Heart left ventricle (tissue), 16 donors: ENCODE measurements around the gene TRAPPC12. TPM values are rescaled to one million over a fixed set of nuclear protein-coding genes. Genes with fewer than 3 reads are reported as not detected.

ENCODE experiments used
- ATAC-seq, 4 donors: fragments of 200-7000 bp; cut with Tn5 transposase; one replicate each; pipeline ENCODE4 v1.9.1; 2020 to 2022; ENCODE audit warnings: moderate library complexity in 4 of 4, mild to moderate bottlenecking in 3 of 4, moderate number of reproducible peaks in 1 of 4
- DNase-seq, 5 donors: peaks; one replicate each; pipeline ENCODE4 v3.0.0-alpha.2; 2020
- H3K27ac ChIP-seq, 12 donors: fragments of 200-600 bp; sonication (generic) in 4 of 12; one replicate each; pipeline versions ENCODE4 v1.5.0 to v1.8.0; 2016 to 2022; ENCODE audit warnings: mild to moderate bottlenecking in 2 of 12
- H3K27me3 ChIP-seq, 9 donors: fragments of 200-600 bp; sonication (generic) in 2 of 9; one replicate each; pipeline versions ENCODE4 v1.5.1 to v1.8.0; 2016 to 2022; ENCODE audit warnings: mild to moderate bottlenecking in 3 of 9
- H3K36me3 ChIP-seq, 9 donors: fragments of 200-600 bp; sonication (generic) in 2 of 9; one replicate each; pipeline versions ENCODE4 v1.5.0 to v1.8.0; 2018 to 2022; ENCODE audit warnings: mild to moderate bottlenecking in 2 of 9
- H3K4me1 ChIP-seq, 12 donors: fragments of 200-600 bp; sonication (generic) in 4 of 12; one replicate each; pipeline versions ENCODE4 v1.5.0 to v1.8.0; 2016 to 2022; ENCODE audit warnings: mild to moderate bottlenecking in 3 of 12
- H3K4me3 ChIP-seq, 12 donors: fragments of 200-600 bp; sonication (generic) in 4 of 12; one replicate each; pipeline versions ENCODE4 v1.5.0 to v1.8.0; 2017 to 2022; ENCODE audit warnings: mild to moderate bottlenecking in 9 of 12, moderate library complexity in 4 of 12
- H3K9me3 ChIP-seq, 12 donors: fragments of 200-600 bp; sonication (generic) in 4 of 12; one replicate each; pipeline versions ENCODE4 v1.5.0 to v1.8.0; 2016 to 2022; ENCODE audit warnings: mild to moderate bottlenecking in 1 of 12
- CTCF ChIP-seq, 12 donors: fragments of 200-600 bp; sonication (generic) in 4 of 12; IDR thresholded peaks; one replicate each; pipeline versions ENCODE4 v1.5.0 to v1.8.0; 2018 to 2022; ENCODE audit warnings: antibody characterized with exemption in 12 of 12, mild to moderate bottlenecking in 5 of 12
- POLR2A ChIP-seq, 2 donors: fragments of 450-650 bp; IDR thresholded peaks; one replicate each; pipeline ENCODE4 v1.6.1; 2017; ENCODE audit warnings: antibody characterized with exemption in 2 of 2, mild to moderate bottlenecking in 2 of 2, moderate library complexity in 2 of 2
- WGBS, 4 donors: extraction: QIAGEN DNeasy Blood & Tissue Kit in 2 of 4; methylation state at CpG; one replicate each; pipeline versions ENCODE4 v1.1.5 to v1.1.7; 2013 to 2018; 5-methylcytosine and 5-hydroxymethylcytosine counted together
- intact Hi-C, 10 donors: fragments of 100-400 bp; cut with DNase I; formaldehyde crosslinking; loops; one replicate each; pipeline versions ENCODE4 v1.11.1 to v1.14.2; 2022
- polyA plus RNA-seq, 2 donors: library from polyadenylated mRNA; stranded (reverse); fragments of 200-250 nt; gene quantifications; one replicate each; pipeline ENCODE4 v1.2.3, GENCODE V29; 2013
- total RNA-seq, 9 donors: library from RNA; depleted of rRNA in 2 of 9; stranded (reverse); fragments of >200 nt in 2 of 9; fragmentation: NEBNext Ultra II Directional in 3 of 9; extraction: Animal tissue kit (Norgen Biotek cat#: 25700) in 3 of 9; gene quantifications; one replicate each; pipeline versions ENCODE4 v1.1.0 to v1.2.4, GENCODE V29; 2016 to 2023
- donor health status: ischemic (EF 13 %, LVEDD 7.1; RV severe dilation, severe dysfunction).
- donor health status: healthy with polysubstance abuse.
- donor health status: DM: no; HTN: yes; CAD: no.
- donor health status: DM: no; HTN: no; CAD: no.
- donor health status: ischemic (EF 25% LVEDD 6.9; RV normal size, moderate dysfunction).
- donor health status: ischemic (EF 25% LVEDD 5.7; RV mildly dilated, moderate dysfunction).
- donor health status: healthy.
- donor health status: DM: yes; HTN: yes; CAD: no.
- donor health status: ischemic (EF 35%, LVEDD 5.7; RV mildly dilated, moderate dysfunction).
- donor health status: nonischemic (EF 11% LVEDD 7.7; RV severe dilation, severe dysfunction).
- donor health status: DM: yes; HTN: yes; CAD: no.
- donor health status: PGD.
- donor health status: ischemic (EF 29% LVEDD 5.4; RV normal size, mild dysfunction).
- donor health status: nonischemic (EF 23%, LVEDD 6.1; RV moderate dilation, normal function).

The TRAPPC12 gene
- total and polyA plus RNA-seq, 11 donors, result 70.3 to 142 (median 88.2) TPM

- DNase-seq (no peak), ATAC-seq (no peak)
- H3K4me3 ChIP-seq, result no peak overlapping the region
- peaks cover 0 to 11% (median 0%) of the 10 kb centered on the region in 12 donors for H3K4me1 ChIP-seq
- TF ChIP-seq CTCF (IDR thresholded peaks at IDR 0.05) (no peak), POLR2A (IDR thresholded peaks at IDR 0.05) (no peak)
- intact Hi-C loops, result loop anchor here (2.0 to 10.0 kb wide), 6 partner anchors 35 to 233 kb away; partner anchors contain the start of gene ALLC (in 5 of the 10)
- 83 to 91% (median 87%) methylated on average over 16 of the region's 16 CpGs for WGBS, 4 donors
- no peaks in the 10 kb centered on the region for H3K9me3 ChIP-seq
- no peak overlapping the region for H3K27ac ChIP-seq
- H3K27me3 ChIP-seq, result no peaks in the 10 kb centered on the region
- peaks cover 0 to 85% (median 63%) of the 10 kb centered on the region in 9 donors for H3K36me3 ChIP-seq
Measured at GRCh38 chr2:3422161-3422779, 42.8 kb downstream of the TRAPPC12 start.

- WGBS, 4 donors, result 68 to 70% (median 69%) methylated on average over 19 of the region's 19 CpGs
- intact Hi-C loops, result loop anchor here (1.0 to 10.0 kb wide), 9 partner anchors 34 to 231 kb away; partner anchors contain the start of gene ALLC (in 5 of the 10)
Measured at GRCh38 chr2:3423492-3424170, 44.1 kb downstream of the TRAPPC12 start.

GRCh38 chr2:3424171-3424795 is 44.8 kb downstream of the TRAPPC12 start:
- H3K36me3 ChIP-seq, result peaks cover 0 to 95% (median 67%) of the 10 kb centered on the region in 9 donors
- intact Hi-C loops, result loop anchor here in 9 of 10 donors (1.0 to 10.0 kb wide), 8 partner anchors 33 to 231 kb away; partner anchors contain the start of gene ALLC (in 5 of the 9)
- WGBS, 4 donors, result 88 to 96% (median 94%) methylated on average over 9 of the region's 9 CpGs
- peaks cover 0 to 14% (median 5%) of the 10 kb centered on the region in 12 donors for H3K4me1 ChIP-seq
- ATAC-seq (no peak), DNase-seq (no peak)
- H3K27me3 ChIP-seq, result no peaks in the 10 kb centered on the region
- no peaks in the 10 kb centered on the region for H3K9me3 ChIP-seq
- no peak for TF ChIP-seq POLR2A (IDR thresholded peaks at IDR 0.05)
- peak in 4 of 12 donors; percentile 2 to 45 (median 32) for TF ChIP-seq CTCF (IDR thresholded peaks at IDR 0.05)
- no peak overlapping the region for H3K4me3 ChIP-seq
- H3K27ac ChIP-seq, result no peak overlapping the region

More at GRCh38 chr2:3423492-3424170, 44.1 kb downstream of the TRAPPC12 start:
- Histone ChIP-seq H3K4me3 (no peak overlapping the region), H3K27ac (no peak overlapping the region), H3K27me3 (no peaks in the 10 kb centered on the region), H3K9me3 (no peaks in the 10 kb centered on the region), H3K4me1 (peaks cover 0 to 11% (median 0%) of the 10 kb centered on the region in 12 donors), H3K36me3 (peaks cover 0 to 88% (median 69%) of the 10 kb centered on the region in 9 donors)
- DNase-seq, result peak; percentile 47 to 83 (median 68)
- TF ChIP-seq CTCF (IDR thresholded peaks at IDR 0.05) (peak; percentile 91 to 99 (median 98)), POLR2A (IDR thresholded peaks at IDR 0.05) (no peak)
- ATAC-seq, result peak in 3 of 4 donors; percentile 51 to 65 (median 57)
